ENCODE measurements around the gene PIEZO1.

PIEZO1 gene

DNA sequence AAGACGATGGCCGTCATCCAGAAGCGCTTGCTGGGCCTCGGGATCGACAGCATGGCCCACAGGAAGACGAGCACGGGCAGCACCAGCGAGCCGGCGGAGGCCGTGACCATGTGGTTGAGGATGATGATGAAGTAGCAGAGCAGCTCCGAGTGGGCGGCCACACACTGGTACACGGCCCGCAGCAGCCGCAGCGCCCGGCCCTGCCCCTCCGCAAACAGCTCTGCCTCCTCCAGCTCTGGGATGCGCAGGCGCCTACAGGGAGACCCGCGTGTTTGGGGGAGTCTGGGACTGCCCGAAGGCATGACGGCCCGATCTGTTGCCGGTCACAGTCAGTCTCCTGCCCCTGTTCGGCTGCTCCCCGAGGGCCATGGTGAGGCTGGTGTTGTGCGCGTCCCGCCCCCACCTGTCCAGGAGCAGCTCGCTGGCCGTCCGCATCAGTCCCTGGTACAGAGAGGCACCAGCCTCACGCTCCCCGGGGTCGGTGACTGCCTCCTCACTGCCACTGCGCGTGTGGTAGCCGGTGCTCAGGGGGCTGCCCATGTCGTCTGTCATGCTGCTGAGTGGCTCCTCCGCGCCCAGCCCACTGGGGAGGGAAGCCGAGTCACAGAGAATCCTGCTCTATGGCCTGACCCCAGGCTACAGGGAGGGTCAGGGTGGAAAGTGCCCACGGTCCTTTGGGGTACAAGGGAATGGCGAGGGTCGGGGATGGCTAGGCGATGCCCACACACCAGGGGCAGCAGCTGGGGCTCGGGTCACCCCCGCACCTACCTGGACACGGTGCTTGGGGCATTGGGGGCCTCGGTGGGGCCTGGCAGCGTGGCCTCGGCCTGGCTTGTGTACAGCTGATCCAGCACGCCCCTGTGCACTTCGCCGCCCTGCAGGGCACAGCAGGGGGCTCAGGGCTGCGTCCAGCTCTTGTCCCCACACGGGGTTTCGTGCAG, 62.9 kb downstream of the PIEZO1 start:
- DNase-seq (ENCODE audit: low spot score) (no peak), FAIRE-seq (no peak)

DNA sequence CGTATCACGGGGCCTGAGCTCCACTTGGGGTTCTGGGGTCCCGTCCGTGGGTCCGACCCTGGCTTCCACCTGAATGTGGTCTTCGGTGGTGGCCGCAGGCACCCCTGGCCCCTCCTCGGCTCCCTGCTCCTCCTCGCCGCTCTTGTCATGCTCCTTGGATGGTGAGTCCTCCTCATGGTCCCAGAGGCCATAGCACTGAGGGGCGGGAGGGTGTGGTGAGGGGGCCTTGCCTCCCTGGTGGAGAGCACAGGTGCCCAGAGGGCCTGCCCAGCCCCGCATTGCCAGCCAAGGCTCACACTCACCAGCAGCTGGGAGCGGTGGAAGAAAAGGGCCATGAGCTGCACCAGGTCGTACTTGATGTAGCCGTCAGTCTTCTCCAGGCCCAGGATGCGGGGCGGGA, 63.8 kb downstream of the PIEZO1 start:
- no peak for DNase-seq (ENCODE audit: low spot score)
- no peak for FAIRE-seq

DNA sequence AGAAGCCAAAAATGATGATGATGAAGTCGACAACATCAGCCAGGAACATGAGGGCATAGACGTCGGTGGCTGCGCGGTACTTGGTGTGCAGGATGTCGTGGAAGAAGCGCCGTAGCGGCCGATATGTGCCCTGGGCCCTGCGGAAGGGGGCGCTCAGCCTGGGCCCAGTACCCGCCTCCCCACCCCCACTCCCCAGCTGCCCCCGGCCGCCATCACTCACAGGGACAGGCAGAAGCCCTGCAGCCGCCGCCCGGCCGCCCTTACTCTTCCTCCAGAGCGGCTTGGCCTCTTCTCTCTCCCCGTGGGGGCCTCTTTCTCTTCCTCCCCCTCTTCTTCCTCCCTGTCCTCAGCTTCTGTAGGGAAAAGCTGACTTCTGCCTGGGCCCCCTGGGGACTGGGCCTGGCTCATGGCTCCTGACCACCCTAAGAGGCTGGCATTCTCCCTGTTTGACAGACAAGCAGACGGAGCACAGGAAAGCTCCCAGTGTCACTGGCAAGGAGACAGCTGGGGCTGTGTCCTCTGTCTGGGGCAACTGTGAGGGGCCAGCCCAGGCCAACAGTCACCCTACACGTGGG, 64.5 kb downstream of the PIEZO1 start:
- FAIRE-seq: no peak
- no peak for DNase-seq (ENCODE audit: low spot score)

DNA sequence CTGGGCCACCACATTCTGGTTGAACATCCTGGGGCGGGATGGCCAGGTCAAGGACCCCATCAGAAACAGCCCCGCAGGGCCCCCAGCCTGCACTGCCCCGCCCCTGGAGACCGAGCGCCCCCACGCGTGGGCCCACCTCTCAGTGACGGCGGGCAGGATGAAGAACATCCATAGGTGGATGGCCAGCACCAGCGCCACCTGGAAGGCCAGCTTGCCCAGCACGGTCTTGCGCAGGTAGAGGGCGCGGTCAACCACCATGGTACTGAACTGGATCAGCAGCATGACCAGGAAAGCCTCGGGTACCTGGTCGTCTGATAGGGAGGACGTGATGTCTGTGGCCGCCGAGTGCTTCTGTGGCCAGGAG, 65.1 kb downstream of the PIEZO1 start:
- DNase-seq (ENCODE audit: low spot score) (no peak), FAIRE-seq (no peak)

DNA sequence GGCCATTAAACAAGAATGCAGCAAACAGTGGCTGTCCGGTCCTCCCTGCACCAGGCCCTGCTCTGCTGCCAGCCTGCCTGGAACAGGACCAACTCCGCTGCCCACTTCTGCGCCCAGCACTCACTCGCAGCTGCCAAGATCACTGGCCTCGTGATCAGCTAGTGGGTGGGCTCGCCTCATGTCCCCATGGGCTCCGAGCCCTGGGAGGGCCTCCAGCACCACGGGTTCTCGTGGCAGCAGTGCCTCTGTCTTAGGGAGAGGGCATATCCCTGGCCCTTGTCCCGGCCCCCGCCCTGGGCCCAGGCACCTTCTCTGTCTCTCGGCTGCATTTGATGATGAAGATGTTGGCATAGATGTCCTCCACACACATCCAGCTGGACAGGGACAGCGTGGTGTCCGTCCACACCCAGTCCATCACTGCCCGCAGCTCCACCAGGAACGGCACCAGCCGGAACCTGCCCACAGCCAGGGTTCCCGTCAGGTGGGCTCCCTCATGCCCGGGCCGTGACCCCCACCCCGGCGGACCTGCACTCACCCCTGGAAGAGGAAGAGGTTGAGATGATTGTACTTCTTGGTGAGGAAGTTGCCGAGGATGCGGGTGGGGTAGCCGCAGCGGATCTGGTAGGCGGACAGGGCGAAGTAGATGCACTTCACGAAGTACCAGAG, 65.6 kb downstream of the PIEZO1 start:
- no peak for FAIRE-seq
- no peak for DNase-seq (ENCODE audit: low spot score)

DNA sequence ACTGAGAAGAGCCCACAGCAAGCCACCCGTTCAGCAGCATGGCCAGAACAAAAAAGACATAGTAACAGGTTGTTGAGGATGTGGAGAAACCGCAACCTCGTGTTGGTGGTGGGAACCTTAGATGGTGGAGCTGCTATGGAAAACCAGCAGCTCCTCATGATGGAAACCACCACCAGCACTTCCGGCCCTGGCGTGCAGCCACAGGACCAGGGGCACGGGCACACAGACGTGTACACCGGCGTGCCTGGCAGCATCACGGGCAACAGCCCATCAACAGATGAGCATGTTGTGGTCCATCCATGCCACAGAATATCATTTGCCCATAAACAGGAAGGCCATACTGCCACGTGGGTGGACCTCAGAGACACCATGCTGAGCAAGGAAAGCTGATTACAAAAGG, 66.8 kb downstream of the PIEZO1 start:
- FAIRE-seq (no peak), DNase-seq (ENCODE audit: low spot score) (no peak)

DNA sequence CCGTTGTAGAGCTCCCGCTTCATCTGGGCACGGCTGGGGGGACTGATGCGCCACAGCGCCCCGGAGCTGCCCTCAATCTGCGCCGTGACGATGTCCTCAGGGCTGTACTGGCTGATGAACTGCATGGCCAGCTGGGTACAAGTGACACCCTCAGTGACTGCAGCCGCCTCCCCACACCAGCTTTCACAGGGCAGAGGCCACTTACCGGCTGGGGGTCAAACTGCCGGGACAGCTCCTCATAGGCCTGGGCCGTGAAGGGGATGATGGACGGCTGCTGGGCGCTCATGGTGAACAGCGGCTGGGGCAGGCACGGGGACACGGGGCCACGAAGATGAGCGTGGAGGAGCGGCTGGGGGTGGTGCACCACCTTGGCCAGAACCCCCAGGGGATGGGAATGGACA, 68.4 kb downstream of the PIEZO1 start:
- no peak for FAIRE-seq
- DNase-seq (ENCODE audit: low spot score): no peak

DNA sequence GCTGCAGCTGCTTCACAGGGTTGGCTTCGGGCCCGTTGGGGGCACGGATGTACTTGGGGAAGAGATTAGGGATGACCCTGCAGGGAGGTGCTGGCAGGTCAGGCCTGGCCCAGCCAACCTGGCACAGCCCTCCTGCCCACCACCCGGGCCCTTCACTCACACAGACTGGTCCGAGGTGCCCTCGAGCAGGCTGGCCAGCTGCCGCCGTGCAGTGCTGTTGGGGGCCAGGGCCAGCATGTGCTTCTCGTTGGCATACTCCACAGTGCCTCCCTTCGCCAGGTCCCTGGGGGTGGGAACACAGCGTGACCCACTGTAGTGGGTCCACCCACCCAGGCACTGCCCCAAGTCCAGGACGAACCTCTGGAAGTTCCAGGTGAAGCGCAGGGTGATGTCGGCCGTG, 68.8 kb downstream of the PIEZO1 start:
- DNase-seq (ENCODE audit: low spot score) (no peak), FAIRE-seq (no peak)

DNA sequence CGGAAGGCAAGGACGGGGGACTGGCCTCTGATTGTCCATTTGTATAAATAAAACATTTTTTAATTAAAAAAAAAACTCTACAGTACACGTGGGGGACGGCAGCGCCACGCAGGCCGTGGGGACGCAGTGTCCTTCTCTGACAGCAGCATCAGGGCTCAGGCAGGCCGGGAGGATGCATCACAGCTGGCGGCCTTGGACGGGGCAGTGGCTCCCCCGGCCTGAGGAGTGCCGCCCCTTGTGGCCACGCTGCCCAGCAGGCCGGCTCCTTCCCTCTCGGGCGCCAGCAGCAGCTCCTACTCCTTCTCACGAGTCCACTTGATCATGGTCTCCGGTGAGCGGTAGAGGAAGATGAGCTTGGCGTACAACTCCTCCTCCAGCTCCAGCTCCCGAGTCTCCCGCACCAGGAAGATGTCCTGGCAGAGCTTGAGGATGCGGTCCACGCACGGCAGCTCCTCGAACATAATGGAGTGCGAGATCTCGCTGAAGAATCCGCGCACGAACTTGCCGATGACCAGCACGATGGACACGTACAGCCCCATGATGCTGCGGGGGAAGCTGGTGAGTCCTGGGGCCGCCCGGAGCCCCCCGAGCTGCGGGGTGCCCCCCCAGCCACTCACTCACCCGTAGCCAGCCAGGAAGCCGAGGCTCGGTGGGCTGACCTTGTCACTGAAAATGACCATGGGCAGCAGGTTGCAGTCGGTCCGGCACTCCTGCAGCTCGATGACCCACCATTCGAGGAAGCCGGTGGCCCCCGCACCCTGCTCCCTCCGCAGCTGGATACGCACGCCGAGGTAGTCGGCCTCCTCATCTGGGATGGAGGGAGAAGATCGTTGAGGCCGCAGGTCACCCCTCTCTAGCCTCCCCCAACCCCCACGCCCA, 69.5 kb downstream of the PIEZO1 start:
- FAIRE-seq (no peak), DNase-seq (ENCODE audit: low spot score) (no peak)

DNA sequence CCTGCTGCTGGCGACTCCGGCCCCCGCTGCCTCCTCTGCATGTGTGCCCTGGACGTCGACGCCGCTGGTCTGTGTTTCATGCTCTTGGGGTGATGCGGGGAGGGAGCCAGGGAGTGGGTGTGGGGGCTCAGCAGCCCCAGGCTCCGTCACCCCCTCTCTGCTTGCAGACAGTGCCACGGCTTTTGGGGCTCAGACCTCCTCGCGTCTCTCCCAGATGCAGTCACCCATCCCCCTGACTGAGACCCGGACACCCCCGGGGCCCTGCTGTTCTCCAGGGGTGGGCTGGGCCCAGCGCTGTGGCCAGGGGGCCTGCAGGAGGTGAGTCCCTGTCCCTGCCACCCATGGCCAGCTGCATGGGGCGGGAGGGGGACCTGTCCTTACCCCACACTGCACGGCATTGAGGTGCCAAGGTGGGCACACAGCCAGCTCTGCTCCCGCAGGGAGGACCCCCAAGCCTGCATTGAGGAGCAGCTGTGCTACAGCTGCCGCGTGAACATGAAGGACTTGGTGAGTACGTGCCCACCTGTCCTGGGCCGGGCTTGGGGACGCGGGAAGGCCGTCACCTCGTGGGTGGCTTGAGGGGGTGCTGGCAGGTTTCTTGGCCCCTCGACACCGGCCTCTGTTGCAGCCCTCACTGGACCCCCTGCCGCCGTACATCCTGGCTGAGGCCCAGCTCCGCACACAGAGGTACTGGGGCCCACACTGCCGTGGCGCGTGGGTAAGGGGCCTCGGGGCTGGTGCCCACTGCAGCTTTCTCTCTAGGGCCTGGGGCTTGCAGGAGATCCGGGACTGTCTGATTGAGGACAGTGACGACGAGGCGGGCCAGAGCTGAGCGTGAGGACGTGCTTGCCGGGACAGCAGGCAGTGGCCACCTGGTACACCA, 70.4 kb downstream of the PIEZO1 start:
- no peak for DNase-seq (ENCODE audit: low spot score)
- FAIRE-seq: no peak

DNA sequence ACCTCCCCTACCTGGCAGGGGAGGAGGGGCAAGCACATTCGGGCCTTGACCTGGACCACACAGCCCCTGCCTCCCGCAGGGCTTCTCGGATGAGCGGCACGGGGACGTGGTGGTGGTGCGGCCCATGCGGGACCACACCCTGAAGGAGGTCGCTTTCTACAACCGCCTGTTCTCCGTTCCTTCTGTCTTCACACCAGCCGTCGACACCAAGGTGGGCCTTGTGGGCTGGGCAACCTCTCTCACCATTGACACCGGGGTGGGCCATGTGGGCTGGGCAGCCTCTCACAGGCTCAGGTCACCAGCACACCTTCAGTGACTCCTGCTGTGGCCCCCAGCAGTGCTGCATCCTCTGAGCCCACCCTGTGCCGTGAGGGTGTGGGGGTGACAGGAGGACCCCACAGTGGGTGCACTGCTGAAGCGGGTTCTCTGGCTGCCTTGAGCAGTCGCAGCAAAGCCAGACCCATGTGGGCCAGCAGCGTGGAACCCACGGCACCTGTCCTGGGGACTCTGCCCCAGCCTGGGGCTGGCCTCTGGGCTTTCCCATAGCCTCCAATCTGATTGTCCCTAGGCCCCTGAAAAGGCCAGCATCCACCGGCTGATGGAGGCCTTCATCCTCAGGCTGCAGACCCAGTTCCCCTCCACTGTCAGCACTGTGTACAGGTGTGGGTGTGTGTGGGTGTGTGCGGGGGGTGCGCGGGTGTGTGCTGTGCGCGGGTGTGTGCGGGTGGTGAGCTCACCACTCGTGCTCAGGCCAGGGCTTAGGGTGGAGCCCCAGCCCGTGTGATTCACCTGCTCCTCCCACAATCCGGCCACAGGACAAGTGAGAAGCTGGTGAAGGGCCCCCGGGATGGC, 71.2 kb downstream of the PIEZO1 start:
- FAIRE-seq: no peak
- DNase-seq (ENCODE audit: low spot score): peak; percentile 53

DNA sequence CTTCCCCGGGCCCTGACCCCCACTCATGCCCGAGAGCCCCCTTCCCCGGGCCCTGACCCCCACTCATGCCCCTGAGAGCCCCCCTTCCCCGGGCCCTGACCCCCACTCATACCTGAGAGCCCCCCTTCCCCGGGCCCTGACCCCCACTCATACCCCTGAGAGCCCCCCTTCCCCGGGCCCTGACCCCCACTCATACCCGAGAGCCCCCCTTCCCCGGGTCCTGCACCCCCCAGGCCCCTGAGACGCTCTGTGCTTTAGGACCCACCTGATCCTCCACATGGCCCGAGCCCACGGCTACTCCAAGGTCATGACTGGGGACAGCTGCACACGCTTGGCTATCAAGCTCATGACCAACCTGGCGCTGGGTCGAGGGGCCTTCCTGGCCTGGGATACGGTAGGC, 72.0 kb downstream of the PIEZO1 start:
- DNase-seq (ENCODE audit: low spot score) (no peak), FAIRE-seq (no peak)

DNA sequence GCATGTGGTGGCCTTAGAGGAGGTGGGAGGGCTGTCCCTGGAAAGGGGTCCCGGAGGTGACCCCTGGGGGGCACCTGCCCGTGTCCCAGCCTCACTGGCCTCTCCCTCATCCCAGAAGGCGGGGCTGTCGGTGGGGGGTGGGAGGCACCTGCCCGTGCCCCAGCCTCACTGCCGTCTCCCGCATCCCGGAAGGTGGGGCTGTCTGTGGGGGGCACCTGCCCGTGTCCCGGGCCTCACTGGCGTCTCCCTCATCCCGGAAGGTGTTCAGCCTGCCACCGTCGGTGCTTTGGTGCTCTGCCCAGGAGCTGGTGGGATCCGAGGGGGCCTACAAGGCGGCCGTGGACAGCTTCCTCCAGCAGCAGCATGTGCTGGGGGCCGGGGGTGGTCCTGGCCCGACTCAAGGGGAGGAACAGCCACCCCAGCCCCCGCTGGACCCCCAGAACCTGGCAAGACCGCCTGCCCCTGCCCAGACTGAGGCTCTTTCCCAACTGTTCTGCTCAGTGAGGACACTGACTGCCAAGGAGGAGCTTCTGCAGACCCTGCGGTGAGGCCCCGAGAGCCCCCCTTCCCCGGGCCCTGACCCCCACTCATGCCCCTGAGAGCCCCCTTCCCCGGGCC, 72.5 kb downstream of the PIEZO1 start:
- no peak for FAIRE-seq
- no peak for DNase-seq (ENCODE audit: low spot score)

DNA sequence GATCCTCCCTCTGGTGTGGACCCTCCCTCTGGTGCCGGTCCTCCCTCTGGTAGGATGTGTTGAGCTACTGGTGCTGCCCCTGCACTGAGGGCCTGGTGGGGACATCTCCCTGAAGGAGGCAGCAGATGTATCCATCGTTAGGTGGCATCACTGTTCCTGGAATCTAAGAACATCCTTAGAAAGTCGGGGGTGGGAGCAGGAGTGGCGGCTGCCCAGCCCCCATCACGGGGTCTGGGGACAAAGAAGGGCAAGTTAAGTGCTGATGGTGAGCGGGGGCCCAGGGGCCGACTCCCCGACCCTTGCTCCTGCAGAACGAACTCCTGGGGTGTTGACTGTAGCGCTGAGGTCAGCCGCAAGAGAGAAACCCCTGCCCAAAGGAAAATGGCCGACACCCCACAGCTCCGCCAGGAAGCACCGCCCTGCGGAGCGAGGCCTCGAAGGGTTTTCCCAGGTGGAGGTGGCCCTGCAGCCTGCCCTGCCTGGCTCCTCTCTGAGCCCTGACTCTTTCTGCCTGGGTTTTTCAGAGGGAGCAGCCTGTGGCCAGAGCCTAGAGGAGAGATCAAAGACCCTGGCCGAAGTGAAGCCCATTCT, 73.2 kb downstream of the PIEZO1 start:
- DNase-seq (ENCODE audit: low spot score) (no peak), FAIRE-seq (no peak)

DNA sequence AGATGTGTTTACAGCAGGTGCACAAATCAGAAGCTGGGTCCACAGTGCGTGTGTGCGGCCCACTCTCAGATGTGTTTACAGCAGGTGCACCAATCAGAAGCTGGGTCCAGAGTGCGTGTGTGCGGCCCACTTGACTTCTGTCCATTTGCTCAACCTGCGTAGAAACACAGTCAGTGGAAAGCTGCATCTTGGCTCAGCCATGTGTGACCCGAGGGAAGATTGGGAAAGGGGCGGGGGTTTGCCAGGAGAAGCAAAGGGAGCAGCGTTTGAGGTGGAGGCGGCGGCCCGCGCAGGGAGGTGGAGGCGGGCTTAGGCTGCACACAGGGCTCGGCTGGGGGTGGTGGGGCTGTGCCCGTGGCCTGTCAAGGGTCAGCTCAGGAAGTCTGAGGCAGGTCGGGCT, 74.5 kb downstream of the PIEZO1 start:
- no peak for FAIRE-seq
- no peak for DNase-seq (ENCODE audit: low spot score)

DNA sequence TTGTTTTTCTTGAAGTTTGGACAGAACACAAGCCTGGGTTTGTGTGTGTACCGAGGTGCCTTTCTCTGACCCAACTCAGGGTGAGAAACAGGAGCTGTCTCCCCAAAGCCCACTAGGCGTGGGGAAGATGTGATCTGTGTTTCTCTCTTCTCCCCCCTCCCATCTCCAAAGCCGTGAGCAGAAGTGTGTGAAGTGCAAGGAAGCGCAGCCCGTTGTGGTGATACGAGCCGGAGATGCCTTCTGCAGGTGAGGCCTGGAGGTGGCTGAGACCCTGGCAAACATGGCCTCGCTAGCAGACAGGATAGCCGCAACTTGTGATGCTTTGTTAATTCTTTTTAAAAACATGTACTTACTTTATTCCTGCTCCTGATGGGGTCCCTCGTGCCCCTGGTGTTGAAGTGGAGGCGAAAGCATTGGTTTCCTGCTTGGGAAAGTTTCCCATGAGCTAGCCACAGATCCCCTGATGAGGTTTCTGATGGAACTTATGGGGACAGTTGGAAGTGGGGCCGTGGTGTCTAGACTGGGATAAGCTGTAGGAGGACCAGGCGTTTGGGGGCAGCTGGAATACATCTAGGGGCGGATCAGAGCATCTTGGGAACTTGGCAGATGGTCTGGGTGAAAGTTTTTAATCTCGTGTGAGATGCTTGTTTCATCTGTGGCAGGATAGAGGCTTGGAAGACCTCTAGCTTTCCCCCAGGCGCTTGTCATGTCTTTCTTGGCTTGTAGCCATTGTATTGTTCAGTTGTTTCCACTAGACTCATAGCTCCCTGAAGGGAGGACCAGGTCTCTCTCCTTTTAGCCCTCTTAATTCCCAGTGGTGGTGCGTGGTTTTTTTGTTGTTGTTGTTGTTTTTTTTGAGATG, 77.8 kb downstream of the PIEZO1 start:
- FAIRE-seq (no peak), DNase-seq (ENCODE audit: low spot score) (no peak)

DNA sequence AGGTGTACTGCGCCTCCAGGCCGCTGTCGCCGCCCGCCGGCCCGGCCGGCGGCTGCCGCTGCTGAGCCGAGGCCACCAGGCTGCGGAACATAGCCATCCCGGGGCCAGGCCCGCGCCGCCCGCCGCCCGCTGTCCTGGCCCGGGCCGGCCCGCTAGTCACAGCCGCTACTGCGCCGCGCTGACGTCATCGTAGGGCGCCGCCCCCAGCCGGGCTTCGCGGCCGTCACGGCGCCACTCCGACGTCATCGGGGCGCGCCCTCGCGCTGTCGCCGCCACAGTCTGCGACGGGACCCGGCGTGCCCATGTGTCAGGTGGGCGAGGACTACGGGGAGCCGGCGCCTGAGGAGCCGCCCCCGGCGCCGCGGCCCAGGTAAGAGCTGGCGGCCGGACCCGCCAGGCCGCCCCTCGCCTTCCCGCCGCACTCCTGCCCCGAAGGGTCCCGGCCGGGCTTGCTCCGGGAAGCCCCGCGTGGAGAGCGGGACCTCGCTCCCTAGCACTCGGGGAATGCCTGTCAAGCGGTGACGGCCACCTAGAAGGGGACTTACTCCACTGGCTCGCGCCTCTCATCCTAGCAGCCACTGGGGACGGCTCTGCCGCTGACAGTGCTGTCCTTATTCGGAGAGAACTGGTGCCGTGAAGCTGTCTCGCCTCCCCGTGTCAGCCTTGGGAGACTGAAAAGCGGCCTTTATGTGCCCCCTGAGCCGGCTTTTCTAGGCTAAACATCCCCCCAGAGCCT, 78.6 kb downstream of the PIEZO1 start, which contains the start of the genes CTU2 and RNF166:
TSS of gene CTU2 (plus strand) at position 275 of the 736 bp plus-strand sequence. CDS start at position 303, 28 bp downstream.
TSS of gene RNF166 (minus strand) at position 180 of the 736 bp plus-strand sequence. CDS start at position 97, 83 bp downstream.
- no peak for FAIRE-seq

More for the DNA sequence above, 78.6 kb downstream of the PIEZO1 start, which contains the start of the genes CTU2 and RNF166:
- DNase-seq (ENCODE audit: low spot score): peak; percentile 58

Measured in RCC 7860 (cell line).